ENCODE data around the gene EDN3. TPM values are rescaled to one million over a fixed set of nuclear protein-coding genes. Genes with fewer than 3 reads are reported as not detected.
A peak's percentile ranks its signal among the peaks of the same experiment; 100 is the strongest.

Gene EDN3
- total RNA-seq, 1 experiment from 2014 or later, result not detected

GRCh38 chr20:59308493-59309201, 8.2 kb downstream of the EDN3 start:
- DNase-seq (ENCODE audit: low read depth), result no peak

- DNase-seq (ENCODE audit: low read depth), result no peak
Observed at GRCh38 chr20:59309218-59309617, 8.8 kb downstream of the EDN3 start.

- no peak for DNase-seq (ENCODE audit: low read depth)
Observed at GRCh38 chr20:59314997-59315396, 14.6 kb downstream of the EDN3 start.

GRCh38 chr20:59316911-59317731, 16.7 kb downstream of the EDN3 start:
- DNase-seq (ENCODE audit: low read depth), result no peak

- no peak for DNase-seq (ENCODE audit: low read depth)
Observed at GRCh38 chr20:59318201-59318790, 17.9 kb downstream of the EDN3 start.

- no peak for DNase-seq (ENCODE audit: low read depth)
Observed at GRCh38 chr20:59318803-59319202, 18.4 kb downstream of the EDN3 start.

- DNase-seq (ENCODE audit: low read depth), result no peak
Observed at GRCh38 chr20:59320426-59320825, 20.0 kb downstream of the EDN3 start.

- DNase-seq (ENCODE audit: low read depth), result no peak
Observed at GRCh38 chr20:59320854-59321647, 20.6 kb downstream of the EDN3 start.

- no peak for DNase-seq (ENCODE audit: low read depth)
Observed at GRCh38 chr20:59322081-59322480, 21.7 kb downstream of the EDN3 start.

- DNase-seq (ENCODE audit: low read depth), result peak; percentile 55
Observed at GRCh38 chr20:59322585-59323454, 22.4 kb downstream of the EDN3 start.

- DNase-seq (ENCODE audit: low read depth), result no peak
Observed at GRCh38 chr20:59323731-59324130, 23.3 kb downstream of the EDN3 start.

GRCh38 chr20:59324521-59325141, 24.2 kb downstream of the EDN3 start:
- DNase-seq (ENCODE audit: low read depth), result peak; percentile 18

- no peak for DNase-seq (ENCODE audit: low read depth)
Observed at GRCh38 chr20:59325142-59325523, 24.7 kb downstream of the EDN3 start.

GRCh38 chr20:59326188-59326587, 25.8 kb downstream of the EDN3 start:
- no peak for DNase-seq (ENCODE audit: low read depth)

GRCh38 chr20:59328071-59328470, 27.7 kb downstream of the EDN3 start:
- DNase-seq (ENCODE audit: low read depth), result no peak

GRCh38 chr20:59331721-59332329, 31.4 kb downstream of the EDN3 start:
- no peak for DNase-seq (ENCODE audit: low read depth)

- DNase-seq (ENCODE audit: low read depth), result no peak
Observed at GRCh38 chr20:59333260-59333845, 32.9 kb downstream of the EDN3 start.

- no peak for DNase-seq (ENCODE audit: low read depth)
Observed at GRCh38 chr20:59333951-59334350, 33.5 kb downstream of the EDN3 start.

- no peak for DNase-seq (ENCODE audit: low read depth)
Observed at GRCh38 chr20:59334651-59335300, 34.4 kb downstream of the EDN3 start.

Measured in Daoy (cell line).